Natural killer cell (primary cell): Measurements from ENCODE around the gene GFER. TPM values are rescaled to one million over a fixed set of nuclear protein-coding genes. Genes with fewer than 3 reads are reported as not detected.

Experiments used
- ATAC-seq, 3 donors: fragments of 150-1000 bp in 2 of 3; fragments of 200-7000 bp in 1 of 3; cut with Tn5 transposase; 1 replicate in 1 of 3; 2 replicates in 2 of 3; pipeline ENCODE4 v1.10.0; 2021; ENCODE audit warnings: mild to moderate bottlenecking in 2 of 3, moderate library complexity in 2 of 3
- DNase-seq, 2 donors: peaks; one replicate each; pipeline versions ENCODE4 v3.0.0 to v3.0.0-alpha.2; 2013 to 2021; ENCODE audit warnings: mixed read lengths in 1 of 2
- H3K27ac ChIP-seq: one replicate; pipeline ENCODE4 v1.5.1; 2013; ENCODE audit warnings: mild to moderate bottlenecking, low read length
- H3K27me3 ChIP-seq: one replicate; pipeline ENCODE4 v1.6.1; 2013; ENCODE audit warnings: low read length; ENCODE audit not compliant: control insufficient read depth, insufficient read depth
- H3K36me3 ChIP-seq: one replicate; pipeline ENCODE4 v1.6.1; 2013; ENCODE audit warnings: low read length; ENCODE audit not compliant: control insufficient read depth, insufficient read depth
- H3K4me1 ChIP-seq: one replicate; pipeline ENCODE4 v1.6.1; 2013; ENCODE audit warnings: low read length; ENCODE audit not compliant: control insufficient read depth, insufficient read depth
- H3K4me3 ChIP-seq: one replicate; pipeline ENCODE4 v1.5.1; 2013; ENCODE audit warnings: low read length
- H3K9me3 ChIP-seq: one replicate; pipeline ENCODE4 v1.6.1; 2013; ENCODE audit warnings: low read length; ENCODE audit not compliant: control insufficient read depth, insufficient read depth
- H3K27ac Mint-ChIP-seq, 2 donors: one replicate each; pipeline ENCODE4 v1.8.0; 2022; ENCODE audit warnings: mild to moderate bottlenecking in 2 of 2, mixed read lengths in 2 of 2, moderate library complexity in 1 of 2
- H3K27me3 Mint-ChIP-seq, 2 donors: one replicate each; pipeline ENCODE4 v1.8.0; 2022; ENCODE audit warnings: low read depth in 2 of 2, mixed read lengths in 2 of 2
- H3K36me3 Mint-ChIP-seq: one replicate; pipeline ENCODE4 v1.8.0; 2022; ENCODE audit warnings: mixed read lengths
- H3K4me1 Mint-ChIP-seq, 2 donors: one replicate each; pipeline ENCODE4 v1.8.0; 2022; ENCODE audit warnings: mixed read lengths in 2 of 2
- H3K4me3 Mint-ChIP-seq: one replicate; pipeline ENCODE4 v1.8.0; 2022; ENCODE audit warnings: mild to moderate bottlenecking, moderate library complexity, mixed read lengths
- H3K9me3 Mint-ChIP-seq, 2 donors: one replicate each; pipeline ENCODE4 v1.8.0; 2022; ENCODE audit warnings: mixed read lengths in 2 of 2
- CTCF ChIP-seq: fragments of 200-600 bp; IDR thresholded peaks from one replicate; pipeline ENCODE4 v1.8.0; 2022; ENCODE audit warnings: antibody characterized with exemption
- WGBS: methylation state at CpG from one replicate; pipeline ENCODE4 v1.1.7; 2013; ENCODE audit warnings: missing lambda C conversion rate; ENCODE audit not compliant: insufficient coverage; 5-methylcytosine and 5-hydroxymethylcytosine counted together
- intact Hi-C: fragments of 100-400 bp; cut with micrococcal nuclease; formaldehyde crosslinking; loops from one replicate; pipeline ENCODE4 v1.14.2; 2022
- total RNA-seq, 4 donors: library from RNA; stranded (reverse); fragments of 120-200 nt in 1 of 4; gene quantifications; one replicate each; pipeline versions ENCODE4 v1.2.3 to v1.2.4, GENCODE V29; 2013 to 2022

GFER gene
- total RNA-seq, 3 donors from 2014 or later (not counting 1 experiment from before 2014, with no cell fraction given), result 23.8 to 29.5 (median 24.6) TPM

GRCh38 chr16:1966460-1966859 is 17.5 kb upstream of the GFER start, which contains the start of gene RNF151:
Gene RNF151, plus strand, starts transcription at chr16:1966856. Its CDS starts 26 bp downstream, at chr16:1966882.
- H3K9me3 ChIP-seq, result no peaks in the 10 kb centered on the region
- Mint-ChIP-seq H3K4me1 (peaks cover 30 to 32% of the 10 kb centered on the region in 2 donors), H3K4me3 (peak within 1 kb of the TSS; percentile 94), H3K27me3 (no peaks in the 10 kb centered on the region), H3K36me3 (no peaks in the 10 kb centered on the region), H3K9me3 (no peaks in the 10 kb centered on the region), H3K27ac (peak within 1 kb of the TSS; percentile 95)
- peaks cover 44% of the 10 kb centered on the region for H3K4me1 ChIP-seq
- H3K27me3 ChIP-seq, result no peaks in the 10 kb centered on the region
- ATAC-seq (no peak), DNase-seq (no peak)
- 94% methylated on average over 6 of the region's 6 CpGs for WGBS
- H3K27ac ChIP-seq, result peak within 1 kb of the TSS; percentile 99
- peak within 1 kb of the TSS; percentile 88 for H3K4me3 ChIP-seq
- intact Hi-C loops, result no loop called here
- no peak for TF ChIP-seq CTCF
- H3K36me3 ChIP-seq, result peaks cover 20% of the 10 kb centered on the region

GRCh38 chr16:1968146-1968953 is 15.6 kb upstream of the GFER start:
- Histone ChIP-seq H3K27ac (no peak overlapping the region), H3K36me3 (peaks cover 2% of the 10 kb centered on the region), H3K27me3 (no peaks in the 10 kb centered on the region), H3K9me3 (no peaks in the 10 kb centered on the region), H3K4me1 (peaks cover 42% of the 10 kb centered on the region), H3K4me3 (no peak overlapping the region)
- ATAC-seq, result no peak
- no peak for TF ChIP-seq CTCF
- Mint-ChIP-seq H3K36me3 (no peaks in the 10 kb centered on the region), H3K4me3 (no peak overlapping the region), H3K4me1 (peaks cover 39 to 45% of the 10 kb centered on the region in 2 donors), H3K9me3 (no peaks in the 10 kb centered on the region), H3K27me3 (no peaks in the 10 kb centered on the region), H3K27ac (no peak overlapping the region)
- DNase-seq, result no peak
- WGBS, result 94% methylated on average over 41 of the region's 41 CpGs
- intact Hi-C loops, result no loop called here

GRCh38 chr16:1971796-1972489 is 12.1 kb upstream of the GFER start, which contains the start of gene TBL3:
Gene TBL3, plus strand, starts transcription at chr16:1972053. Its CDS starts 112 bp downstream, at chr16:1972165.
- DNase-seq (peak; percentile 98 to 99), ATAC-seq (peak; percentile 96 to 98 (median 97))
- Mint-ChIP-seq H3K36me3 (no peaks in the 10 kb centered on the region), H3K27me3 (no peaks in the 10 kb centered on the region), H3K4me1 (peaks cover 18 to 23% of the 10 kb centered on the region in 2 donors), H3K27ac (peak within 1 kb of the TSS; percentile 97 to 98), H3K9me3 (no peaks in the 10 kb centered on the region), H3K4me3 (peak within 1 kb of the TSS; percentile 98)
- under 1% methylated on average over 78 of the region's 78 CpGs for WGBS
- no peak for TF ChIP-seq CTCF
- Histone ChIP-seq H3K9me3 (no peaks in the 10 kb centered on the region), H3K27me3 (no peaks in the 10 kb centered on the region), H3K4me1 (peaks cover 27% of the 10 kb centered on the region), H3K36me3 (peaks cover 27% of the 10 kb centered on the region), H3K27ac (peak within 1 kb of the TSS; percentile 97), H3K4me3 (peak within 1 kb of the TSS; percentile 62)
- intact Hi-C loops, result loop anchor here (1.0 kb wide), 1 partner anchor 8 kb away; the partner anchor contains the start of gene RPS2
